Neural crest cell (in vitro differentiated cells): Measurements from ENCODE around the gene WNT7A. TPM values are rescaled to one million over a fixed set of nuclear protein-coding genes. Genes with fewer than 3 reads are reported as not detected.

ENCODE experiments used
- DNase-seq: peaks from one replicate; pipeline ENCODE4 v3.0.0; 2021; ENCODE audit warnings: low read depth, mixed read lengths, low spot score
- H3K27ac Mint-ChIP-seq: one replicate; pipeline ENCODE4 v1.8.0; 2021; ENCODE audit warnings: mild to moderate bottlenecking, mixed read lengths; ENCODE audit not compliant: unreplicated experiment
- H3K27me3 Mint-ChIP-seq: 2 replicates; pipeline ENCODE4 v1.8.0; 2021; ENCODE audit warnings: low read depth, mild to moderate bottlenecking, mixed read lengths
- H3K36me3 Mint-ChIP-seq: 2 replicates; pipeline ENCODE4 v1.8.0; 2021; ENCODE audit warnings: low read depth, mild to moderate bottlenecking, mixed read lengths
- H3K4me1 Mint-ChIP-seq: 2 replicates; pipeline ENCODE4 v1.8.0; 2021; ENCODE audit warnings: mixed read lengths
- H3K4me3 Mint-ChIP-seq: one replicate; pipeline ENCODE4 v1.8.0; 2021; ENCODE audit warnings: mild to moderate bottlenecking, mixed read lengths
- H3K9me3 Mint-ChIP-seq: 2 replicates; pipeline ENCODE4 v1.8.0; 2021; ENCODE audit warnings: mixed read lengths
- total RNA-seq: library from RNA; stranded (reverse); gene quantifications from 2 replicates; pipeline ENCODE4 v1.2.1, GENCODE V29; 2021
- TF ChIP-seq, protein P1 (sequence below): fragments of 200-600 bp; sonication (generic); conservative IDR thresholded peaks from 2 replicates; pipeline ENCODE4 v1.5.0; 2021; ENCODE audit warnings: antibody characterized with exemption, mild to moderate bottlenecking

WNT7A gene
- total RNA-seq, 1 donor from 2014 or later = 9.8 TPM

DNA sequence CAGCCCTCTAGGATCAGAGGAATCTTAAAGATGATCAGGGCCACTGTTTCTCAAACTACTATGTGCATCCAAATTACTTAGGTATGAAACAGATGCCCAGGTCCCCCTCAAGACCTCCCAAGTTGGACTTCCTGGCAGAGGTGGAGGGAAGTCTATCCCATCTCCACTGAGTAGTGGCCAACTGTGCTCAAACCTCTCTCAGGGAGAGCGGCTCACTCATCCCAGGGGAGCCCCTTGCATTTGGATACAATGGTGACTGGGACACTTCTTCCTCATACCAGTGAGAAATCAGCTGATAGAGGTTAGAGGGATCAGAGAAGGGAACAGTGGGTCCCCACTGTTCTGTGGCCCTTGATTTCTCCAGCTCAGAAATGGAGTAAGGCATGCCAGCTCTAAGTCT lies 8.7 kb upstream of the WNT7A start:
- Mint-ChIP-seq H3K36me3 (no peaks in the 10 kb centered on the region), H3K9me3 (no peaks in the 10 kb centered on the region), H3K27me3 (peaks cover 46% of the 10 kb centered on the region), H3K4me3 (no peak overlapping the region), H3K27ac (no peak overlapping the region), H3K4me1 (no peaks in the 10 kb centered on the region)
- TF ChIP-seq, protein P1, sequence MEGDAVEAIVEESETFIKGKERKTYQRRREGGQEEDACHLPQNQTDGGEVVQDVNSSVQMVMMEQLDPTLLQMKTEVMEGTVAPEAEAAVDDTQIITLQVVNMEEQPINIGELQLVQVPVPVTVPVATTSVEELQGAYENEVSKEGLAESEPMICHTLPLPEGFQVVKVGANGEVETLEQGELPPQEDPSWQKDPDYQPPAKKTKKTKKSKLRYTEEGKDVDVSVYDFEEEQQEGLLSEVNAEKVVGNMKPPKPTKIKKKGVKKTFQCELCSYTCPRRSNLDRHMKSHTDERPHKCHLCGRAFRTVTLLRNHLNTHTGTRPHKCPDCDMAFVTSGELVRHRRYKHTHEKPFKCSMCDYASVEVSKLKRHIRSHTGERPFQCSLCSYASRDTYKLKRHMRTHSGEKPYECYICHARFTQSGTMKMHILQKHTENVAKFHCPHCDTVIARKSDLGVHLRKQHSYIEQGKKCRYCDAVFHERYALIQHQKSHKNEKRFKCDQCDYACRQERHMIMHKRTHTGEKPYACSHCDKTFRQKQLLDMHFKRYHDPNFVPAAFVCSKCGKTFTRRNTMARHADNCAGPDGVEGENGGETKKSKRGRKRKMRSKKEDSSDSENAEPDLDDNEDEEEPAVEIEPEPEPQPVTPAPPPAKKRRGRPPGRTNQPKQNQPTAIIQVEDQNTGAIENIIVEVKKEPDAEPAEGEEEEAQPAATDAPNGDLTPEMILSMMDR = no peak
- no peak for DNase-seq

- H3K36me3 Mint-ChIP-seq = no peaks in the 10 kb centered on the region
- H3K27me3 Mint-ChIP-seq = peaks cover 55% of the 10 kb centered on the region
- H3K4me1 Mint-ChIP-seq = no peaks in the 10 kb centered on the region
- H3K9me3 Mint-ChIP-seq = no peaks in the 10 kb centered on the region
- no peak for DNase-seq
- no peak overlapping the region for H3K27ac Mint-ChIP-seq
- no peak overlapping the region for H3K4me3 Mint-ChIP-seq
- TF ChIP-seq, protein P1 = no peak
These were observed 7.8 kb upstream of the WNT7A start for GRCh38 chr3:13887495-13888300.

GRCh38 chr3:13886593-13887129 lies 6.8 kb upstream of the WNT7A start:
- Mint-ChIP-seq H3K4me3 (no peak overlapping the region), H3K27me3 (peaks cover 65% of the 10 kb centered on the region), H3K9me3 (no peaks in the 10 kb centered on the region), H3K4me1 (no peaks in the 10 kb centered on the region), H3K36me3 (no peaks in the 10 kb centered on the region), H3K27ac (no peak overlapping the region)
- DNase-seq = no peak
- TF ChIP-seq, protein P1 = no peak

- Mint-ChIP-seq H3K36me3 (no peaks in the 10 kb centered on the region), H3K9me3 (no peaks in the 10 kb centered on the region), H3K27ac (no peak overlapping the region), H3K4me3 (no peak overlapping the region), H3K4me1 (no peaks in the 10 kb centered on the region), H3K27me3 (peaks cover 75% of the 10 kb centered on the region)
- TF ChIP-seq, protein P1 = no peak
- DNase-seq = no peak
These were observed 5.8 kb upstream of the WNT7A start for GRCh38 chr3:13885704-13886010.

- peak overlapping the region; percentile 76 for H3K4me3 Mint-ChIP-seq
- no peak overlapping the region for H3K27ac Mint-ChIP-seq
- H3K9me3 Mint-ChIP-seq = no peaks in the 10 kb centered on the region
- no peaks in the 10 kb centered on the region for H3K36me3 Mint-ChIP-seq
- TF ChIP-seq, protein P1 = peak; percentile 95
- H3K27me3 Mint-ChIP-seq = peaks cover 80% of the 10 kb centered on the region
- H3K4me1 Mint-ChIP-seq = no peaks in the 10 kb centered on the region
- no peak for DNase-seq
These were observed 5.2 kb upstream of the WNT7A start for GRCh38 chr3:13884851-13885703.
